Heart right ventricle (tissue), 16 donors: Measurements from ENCODE around the gene CCDC91. TPM values are rescaled to one million over a fixed set of nuclear protein-coding genes. Genes with fewer than 3 reads are reported as not detected.

Experiments used
- ATAC-seq, 8 donors: fragments of 200-7000 bp; cut with Tn5 transposase; one replicate each; pipeline ENCODE4 v1.9.1; 2020; ENCODE audit warnings: mild to moderate bottlenecking in 8 of 8, moderate library complexity in 8 of 8, moderate number of reproducible peaks in 1 of 8
- DNase-seq, 2 donors: peaks; one replicate each; pipeline ENCODE4 v3.0.0-alpha.2; 2020
- H3K27ac ChIP-seq, 10 donors: fragments of 200-600 bp; sonication (generic) in 2 of 10; one replicate each; pipeline versions ENCODE4 v1.5.0 to v1.8.0; 2020 to 2022; ENCODE audit warnings: mild to moderate bottlenecking in 3 of 10
- H3K27me3 ChIP-seq, 7 donors: fragments of 200-600 bp; one replicate each; pipeline ENCODE4 v1.8.0; 2021 to 2022; ENCODE audit warnings: mild to moderate bottlenecking in 2 of 7
- H3K36me3 ChIP-seq, 9 donors: fragments of 200-600 bp; sonication (generic) in 1 of 9; one replicate each; pipeline versions ENCODE4 v1.5.0 to v1.8.0; 2020 to 2022; ENCODE audit warnings: mild to moderate bottlenecking in 2 of 9
- H3K4me1 ChIP-seq, 9 donors: fragments of 200-600 bp; sonication (generic) in 1 of 9; one replicate each; pipeline versions ENCODE4 v1.5.0 to v1.8.0; 2020 to 2022; ENCODE audit warnings: mild to moderate bottlenecking in 4 of 9
- H3K4me3 ChIP-seq, 10 donors: fragments of 200-600 bp; sonication (generic) in 2 of 10; one replicate each; pipeline versions ENCODE4 v1.5.0 to v1.8.0; 2020 to 2022; ENCODE audit warnings: mild to moderate bottlenecking in 7 of 10, moderate library complexity in 2 of 10
- H3K9me3 ChIP-seq, 11 donors: fragments of 200-600 bp in 10 of 11; sonication (generic) in 2 of 11; one replicate each; pipeline versions ENCODE4 v1.5.0 to v1.8.0; 2013 to 2022; ENCODE audit warnings: mild to moderate bottlenecking in 2 of 11, control low read depth in 1 of 11, moderate library complexity in 1 of 11
- CTCF ChIP-seq, 9 donors: fragments of 200-600 bp; sonication (generic) in 2 of 9; IDR thresholded peaks; one replicate each; pipeline versions ENCODE4 v1.5.0 to v1.8.0; 2021 to 2022; ENCODE audit warnings: antibody characterized with exemption in 9 of 9, mild to moderate bottlenecking in 5 of 9, moderate library complexity in 1 of 9
- WGBS, 2 donors: extraction: QIAGEN DNeasy Blood & Tissue Kit; methylation state at CpG; one replicate each; pipeline ENCODE4 v1.1.7; 2013; ENCODE audit warnings: inconsistent platforms in 1 of 2; 5-methylcytosine and 5-hydroxymethylcytosine counted together
- intact Hi-C, 10 donors: fragments of 100-400 bp; cut with DNase I; formaldehyde crosslinking; loops; one replicate each; pipeline versions ENCODE4 v1.11.1 to v1.14.2; 2022
- polyA plus RNA-seq, 2 donors: library from polyadenylated mRNA; stranded (reverse); fragments of 200-250 nt; gene quantifications; one replicate each; pipeline ENCODE4 v1.2.3, GENCODE V29; 2013
- total RNA-seq, 10 donors: library from RNA; stranded (reverse); fragmentation: NEBNext Ultra II Directional in 3 of 10; extraction: Animal tissue kit (Norgen Biotek cat#: 25700) in 3 of 10; gene quantifications; one replicate each; pipeline versions ENCODE4 v1.2.1 to v1.2.4, GENCODE V29; 2021 to 2023
- donor health status: Arrhythmogenic right ventricular cardiomyopathy.
- donor health status: ischemic (EF 13 %, LVEDD 7.1; RV severe dilation, severe dysfunction).
- donor health status: healthy with polysubstance abuse.
- donor health status: DM: no; HTN: yes; CAD: no.
- donor health status: DM: no; HTN: no; CAD: no.
- donor health status: ischemic (EF 25% LVEDD 6.9; RV normal size, moderate dysfunction).
- donor health status: ischemic (EF 25% LVEDD 5.7; RV mildly dilated, moderate dysfunction).
- donor health status: healthy.
- donor health status: DM: yes; HTN: yes; CAD: no.
- donor health status: Ischemic cardiomyopathy.
- donor health status: ischemic (EF 35%, LVEDD 5.7; RV mildly dilated, moderate dysfunction).
- donor health status: nonischemic (EF 11% LVEDD 7.7; RV severe dilation, severe dysfunction).
- donor health status: DM: yes; HTN: yes; CAD: no.
- donor health status: PGD.
- donor health status: ischemic (EF 29% LVEDD 5.4; RV normal size, mild dysfunction).
- donor health status: nonischemic (EF 23%, LVEDD 6.1; RV moderate dilation, normal function).

Gene CCDC91
- total and polyA plus RNA-seq, 12 donors: 20.5 to 66.4 (median 54.5) TPM

- no peaks in the 10 kb centered on the region for H3K36me3 ChIP-seq
- ATAC-seq (no peak), DNase-seq (no peak)
- H3K4me1 ChIP-seq: peaks cover 0 to 31% (median 5%) of the 10 kb centered on the region in 9 donors
- peaks cover 0 to 11% (median 0%) of the 10 kb centered on the region in 11 donors for H3K9me3 ChIP-seq
- WGBS, 2 donors: 91 to 94% methylated on average over 3 of the region's 3 CpGs
- no peak overlapping the region for H3K27ac ChIP-seq
- no peak for TF ChIP-seq CTCF (IDR thresholded peaks at IDR 0.05)
- H3K4me3 ChIP-seq: no peak overlapping the region
- H3K27me3 ChIP-seq: no peaks in the 10 kb centered on the region
- intact Hi-C loops: no loop called here
Observed at GRCh38 chr12:28227251-28227650, 37.0 kb downstream of the CCDC91 start.

DNA sequence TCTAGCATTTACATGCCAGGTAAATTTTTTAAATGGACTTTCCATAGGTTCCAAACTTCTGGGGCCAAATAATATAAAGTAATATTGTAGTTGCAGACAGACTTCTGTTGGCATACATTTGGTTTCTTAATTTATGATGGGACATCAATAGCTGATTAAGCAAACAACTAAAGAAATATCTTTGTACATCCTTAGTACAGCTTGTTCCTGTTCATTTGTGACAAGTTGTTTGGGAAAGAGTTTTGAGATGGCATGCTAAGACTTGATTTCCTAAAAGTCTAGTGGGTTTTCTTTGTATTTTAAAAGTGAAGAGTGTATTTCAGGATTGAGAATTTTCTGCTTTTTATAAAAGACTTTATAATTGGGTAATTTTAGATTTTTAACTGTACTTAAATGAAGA, 41.0 kb downstream of the CCDC91 start:
- Histone ChIP-seq H3K27me3 (no peaks in the 10 kb centered on the region), H3K4me1 (peaks cover 0 to 39% (median 5%) of the 10 kb centered on the region in 9 donors), H3K27ac (no peak overlapping the region), H3K36me3 (no peaks in the 10 kb centered on the region), H3K4me3 (no peak overlapping the region), H3K9me3 (peaks cover 0 to under 1% (median 0%) of the 10 kb centered on the region in 11 donors)
- TF ChIP-seq CTCF (IDR thresholded peaks at IDR 0.05): no peak
- DNase-seq: no peak
- intact Hi-C loops: no loop called here
- no peak for ATAC-seq

DNA sequence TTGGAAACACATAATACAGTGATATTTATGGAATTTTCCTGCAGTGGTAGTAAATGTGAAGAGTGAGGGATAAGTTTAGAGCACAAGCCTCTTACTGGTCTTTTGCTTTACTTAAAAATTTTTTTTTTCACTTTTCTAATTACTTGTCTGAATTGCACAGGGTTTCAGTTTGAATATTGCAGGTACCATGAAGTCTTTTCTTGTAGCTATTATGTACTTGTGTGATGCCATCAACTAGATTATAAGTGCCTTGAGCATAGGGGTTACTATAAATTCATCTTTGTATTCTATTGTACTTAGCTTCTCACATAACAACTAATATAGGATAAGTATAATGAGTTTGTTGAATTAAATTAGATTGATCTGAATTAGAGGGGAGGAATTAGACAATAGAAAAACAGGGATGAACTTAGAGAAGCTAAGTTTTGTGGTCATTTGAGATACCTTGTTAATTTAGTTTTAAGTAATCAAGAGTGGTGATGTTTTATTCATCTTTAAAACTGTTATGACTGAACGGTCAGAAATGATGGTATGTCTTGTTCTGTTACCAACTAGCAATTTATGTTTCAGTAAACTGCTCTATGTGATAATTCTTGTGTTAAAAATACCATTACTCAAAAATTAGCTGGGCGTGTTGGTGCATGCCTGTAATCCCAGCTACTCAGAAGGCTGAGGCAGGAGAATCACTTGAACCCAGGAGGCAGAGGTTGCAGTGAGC, 42.1 kb downstream of the CCDC91 start:
- ATAC-seq: no peak

DNA sequence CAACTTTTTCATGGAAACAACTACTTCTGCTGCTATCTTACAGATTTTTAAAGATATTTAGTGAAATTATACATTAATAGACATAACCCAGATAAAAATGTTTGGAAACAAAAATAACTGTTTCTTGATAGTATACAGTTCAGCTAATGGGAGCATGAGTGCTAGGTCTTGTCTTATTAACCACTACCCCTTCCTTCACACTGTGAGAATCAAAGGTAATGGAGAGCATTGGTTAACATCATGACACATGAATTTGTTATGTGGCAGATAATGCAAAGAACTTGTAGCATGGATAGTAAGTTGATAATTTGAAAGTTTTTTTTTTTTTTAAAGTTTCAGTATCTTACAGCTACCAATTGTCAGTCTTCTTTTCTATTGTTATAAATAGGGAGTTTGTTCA, 44.2 kb downstream of the CCDC91 start:
- DNase-seq (no peak), ATAC-seq (no peak)
- H3K27me3 ChIP-seq: no peaks in the 10 kb centered on the region
- H3K9me3 ChIP-seq: no peaks in the 10 kb centered on the region
- no peaks in the 10 kb centered on the region for H3K36me3 ChIP-seq
- no peak for TF ChIP-seq CTCF (IDR thresholded peaks at IDR 0.05)
- H3K4me3 ChIP-seq: no peak overlapping the region
- peaks cover 0 to 29% (median 5%) of the 10 kb centered on the region in 9 donors for H3K4me1 ChIP-seq
- no peak overlapping the region for H3K27ac ChIP-seq
- intact Hi-C loops: no loop called here

More for the DNA sequence above, 42.1 kb downstream of the CCDC91 start:
- Histone ChIP-seq H3K27ac (no peak overlapping the region), H3K4me1 (peaks cover 0 to 33% (median 5%) of the 10 kb centered on the region in 9 donors), H3K27me3 (no peaks in the 10 kb centered on the region), H3K4me3 (no peak overlapping the region), H3K36me3 (no peaks in the 10 kb centered on the region), H3K9me3 (no peaks in the 10 kb centered on the region)
- 94 to 97% methylated on average over 2 of the region's 2 CpGs for whole genome bisulfite sequencing, 2 donors
- intact Hi-C loops: no loop called here
- DNase-seq: no peak
- no peak for TF ChIP-seq CTCF (IDR thresholded peaks at IDR 0.05)
